Stimulated activated CD4-positive, alpha-beta T cell treated with anti-CD3 and anti-CD28 coated beads, Interleukin-15, amount 100 ng/mL, for 48 hours (primary cell): ENCODE measurements around the gene CPSF3.

Source experiments
- DNase-seq, 2 donors: peaks; one replicate each; pipeline ENCODE4 v3.0.0-alpha.2; 2020; ENCODE audit warnings: low read depth in 2 of 2

CPSF3 gene

GRCh38 chr2:9423100-9423921, at the start of gene CPSF3, which contains the start of gene ITGB1BP1:
Gene CPSF3, plus strand, starts transcription at chr2:9423654. Its CDS starts 120 bp downstream, at chr2:9423774.
Gene ITGB1BP1, minus strand, starts transcription at chr2:9423528. Its CDS starts 4,831 bp downstream, at chr2:9418697.
- DNase-seq: peak; percentile 94 to 96

GRCh38 chr2:9374071-9374730, 49.3 kb upstream of the CPSF3 start:
- no peak for DNase-seq

- DNase-seq: no peak
Observed at GRCh38 chr2:9375857-9376428, 47.5 kb upstream of the CPSF3 start.

- DNase-seq: no peak
Observed at GRCh38 chr2:9377461-9378097, 45.9 kb upstream of the CPSF3 start.

- no peak for DNase-seq
Observed at GRCh38 chr2:9378433-9379390, 44.7 kb upstream of the CPSF3 start.

- DNase-seq: no peak
Observed at GRCh38 chr2:9379391-9379755, 44.1 kb upstream of the CPSF3 start.

GRCh38 chr2:9380702-9381628, 42.5 kb upstream of the CPSF3 start:
- no peak for DNase-seq

- DNase-seq: no peak
Observed at GRCh38 chr2:9382604-9383235, 40.7 kb upstream of the CPSF3 start.

- no peak for DNase-seq
Observed at GRCh38 chr2:9384521-9384920, 38.9 kb upstream of the CPSF3 start.

- no peak for DNase-seq
Observed at GRCh38 chr2:9385841-9386240, 37.6 kb upstream of the CPSF3 start.

- no peak for DNase-seq
Observed at GRCh38 chr2:9388199-9388681, 35.2 kb upstream of the CPSF3 start.

- DNase-seq: no peak
Observed at GRCh38 chr2:9388950-9389911, 34.2 kb upstream of the CPSF3 start.

GRCh38 chr2:9390151-9390850, 33.2 kb upstream of the CPSF3 start:
- no peak for DNase-seq

- no peak for DNase-seq
Observed at GRCh38 chr2:9390991-9391390, 32.5 kb upstream of the CPSF3 start.

GRCh38 chr2:9391961-9392720, 31.3 kb upstream of the CPSF3 start:
- no peak for DNase-seq

GRCh38 chr2:9392898-9393765, 30.3 kb upstream of the CPSF3 start:
- DNase-seq: no peak
